Epithelial cell of esophagus (primary cell): ENCODE data around the gene C3orf70.

ENCODE experiments used
- DNase-seq: peaks from one replicate; pipeline ENCODE4 v3.0.0; 2010; ENCODE audit warnings: low read depth
- H3K4me3 ChIP-seq: 2 replicates; pipeline ENCODE4 v1.5.1; 2011; ENCODE audit warnings: mild to moderate bottlenecking, low read length, control low read depth
- TF ChIP-seq, protein P1 (sequence below): IDR thresholded peaks from 2 replicates; pipeline ENCODE4 v1.5.1; 2011; ENCODE audit warnings: low read depth, mild to moderate bottlenecking, low read length, control low read depth, inconsistent platforms; ENCODE audit not compliant: insufficient read depth; ENCODE audit errors: missing control alignments

C3orf70 gene

GRCh38 chr3:185103359-185104127 lies 49.3 kb downstream of the C3orf70 start:
- TF ChIP-seq, protein P1, sequence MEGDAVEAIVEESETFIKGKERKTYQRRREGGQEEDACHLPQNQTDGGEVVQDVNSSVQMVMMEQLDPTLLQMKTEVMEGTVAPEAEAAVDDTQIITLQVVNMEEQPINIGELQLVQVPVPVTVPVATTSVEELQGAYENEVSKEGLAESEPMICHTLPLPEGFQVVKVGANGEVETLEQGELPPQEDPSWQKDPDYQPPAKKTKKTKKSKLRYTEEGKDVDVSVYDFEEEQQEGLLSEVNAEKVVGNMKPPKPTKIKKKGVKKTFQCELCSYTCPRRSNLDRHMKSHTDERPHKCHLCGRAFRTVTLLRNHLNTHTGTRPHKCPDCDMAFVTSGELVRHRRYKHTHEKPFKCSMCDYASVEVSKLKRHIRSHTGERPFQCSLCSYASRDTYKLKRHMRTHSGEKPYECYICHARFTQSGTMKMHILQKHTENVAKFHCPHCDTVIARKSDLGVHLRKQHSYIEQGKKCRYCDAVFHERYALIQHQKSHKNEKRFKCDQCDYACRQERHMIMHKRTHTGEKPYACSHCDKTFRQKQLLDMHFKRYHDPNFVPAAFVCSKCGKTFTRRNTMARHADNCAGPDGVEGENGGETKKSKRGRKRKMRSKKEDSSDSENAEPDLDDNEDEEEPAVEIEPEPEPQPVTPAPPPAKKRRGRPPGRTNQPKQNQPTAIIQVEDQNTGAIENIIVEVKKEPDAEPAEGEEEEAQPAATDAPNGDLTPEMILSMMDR, result no peak
- DNase-seq, result no peak
- no peak overlapping the region for H3K4me3 ChIP-seq

GRCh38 chr3:185094697-185095096 lies 58.2 kb downstream of the C3orf70 start:
- no peak overlapping the region for H3K4me3 ChIP-seq
- TF ChIP-seq, protein P1, result no peak
- DNase-seq, result no peak

GRCh38 chr3:185093116-185093515 lies 59.7 kb downstream of the C3orf70 start:
- TF ChIP-seq, protein P1, result no peak
- no peak overlapping the region for H3K4me3 ChIP-seq
- no peak for DNase-seq

DNA sequence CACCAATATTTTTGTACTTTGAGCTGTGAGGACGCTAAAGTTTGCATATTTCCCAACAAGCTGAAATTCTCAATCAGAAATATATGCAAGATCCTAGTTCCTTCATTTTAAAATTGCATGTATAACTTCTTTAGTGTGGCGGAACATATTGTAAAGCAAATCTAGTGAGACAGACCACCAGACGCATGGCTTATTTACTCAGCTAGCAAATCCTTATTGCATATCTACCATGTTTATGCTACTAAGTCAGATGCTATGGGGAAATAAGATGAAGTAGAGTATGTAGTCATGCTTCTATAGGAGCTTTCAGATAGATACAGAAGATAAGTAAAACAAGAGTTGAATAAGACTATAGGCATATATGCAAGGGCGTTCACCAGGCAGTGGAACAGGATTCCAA lies 62.0 kb downstream of the C3orf70 start:
- H3K4me3 ChIP-seq, result no peak overlapping the region
- DNase-seq, result no peak
- TF ChIP-seq, protein P1, result no peak

DNA sequence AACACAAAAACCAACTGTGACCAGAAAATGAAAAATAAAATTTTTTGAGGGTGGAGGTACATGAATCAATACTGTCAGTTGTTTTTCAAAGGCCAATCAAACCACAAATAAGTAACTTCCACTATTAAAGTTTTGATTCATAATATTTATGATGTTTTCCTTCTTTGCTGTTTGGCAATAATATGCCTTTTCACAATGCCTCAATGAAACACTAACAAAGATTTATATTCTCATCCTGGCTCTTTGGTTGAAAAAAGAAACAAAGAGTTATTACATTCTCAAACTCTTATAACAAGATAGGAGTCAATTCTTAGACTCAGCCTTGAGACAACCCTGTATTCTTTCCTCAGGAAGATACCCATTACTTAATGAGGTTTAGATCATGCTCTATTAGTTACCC lies 63.1 kb downstream of the C3orf70 start:
- H3K4me3 ChIP-seq, result no peak overlapping the region
- TF ChIP-seq, protein P1, result no peak
- no peak for DNase-seq

GRCh38 chr3:185089343-185089742 lies 63.5 kb downstream of the C3orf70 start:
- H3K4me3 ChIP-seq, result no peak overlapping the region
- DNase-seq, result no peak
- TF ChIP-seq, protein P1, result no peak

DNA sequence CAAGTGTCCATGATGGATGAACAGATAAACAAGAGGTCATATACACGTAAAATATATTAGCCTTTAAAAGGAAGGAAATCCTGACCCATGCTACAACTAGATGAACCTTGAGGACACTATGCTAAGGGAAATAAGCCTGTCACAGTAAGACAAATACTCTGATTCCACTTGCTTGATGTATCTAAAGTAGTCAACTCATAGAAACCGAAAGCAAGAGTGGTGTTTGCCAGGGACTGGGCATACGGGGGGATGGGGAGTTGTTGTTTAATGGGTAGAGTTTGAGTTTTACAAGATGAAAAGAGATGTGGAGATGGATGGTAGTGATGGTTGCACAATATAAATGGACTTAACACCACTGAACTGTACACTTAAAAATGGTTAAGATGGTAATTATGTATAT lies 65.4 kb downstream of the C3orf70 start:
- TF ChIP-seq, protein P1, result no peak
- DNase-seq, result no peak
- H3K4me3 ChIP-seq, result no peak overlapping the region
